Epithelial cell of esophagus (primary cell): ENCODE data around the gene ANKDD1A.

Source experiments
- DNase-seq: peaks from one replicate; pipeline ENCODE4 v3.0.0; 2010; ENCODE audit warnings: low read depth
- H3K4me3 ChIP-seq: 2 replicates; pipeline ENCODE4 v1.5.1; 2011; ENCODE audit warnings: mild to moderate bottlenecking, low read length, control low read depth
- CTCF ChIP-seq: IDR thresholded peaks from 2 replicates; pipeline ENCODE4 v1.5.1; 2011; ENCODE audit warnings: low read depth, mild to moderate bottlenecking, low read length, control low read depth, inconsistent platforms; ENCODE audit not compliant: insufficient read depth; ENCODE audit errors: missing control alignments

ANKDD1A gene

DNA sequence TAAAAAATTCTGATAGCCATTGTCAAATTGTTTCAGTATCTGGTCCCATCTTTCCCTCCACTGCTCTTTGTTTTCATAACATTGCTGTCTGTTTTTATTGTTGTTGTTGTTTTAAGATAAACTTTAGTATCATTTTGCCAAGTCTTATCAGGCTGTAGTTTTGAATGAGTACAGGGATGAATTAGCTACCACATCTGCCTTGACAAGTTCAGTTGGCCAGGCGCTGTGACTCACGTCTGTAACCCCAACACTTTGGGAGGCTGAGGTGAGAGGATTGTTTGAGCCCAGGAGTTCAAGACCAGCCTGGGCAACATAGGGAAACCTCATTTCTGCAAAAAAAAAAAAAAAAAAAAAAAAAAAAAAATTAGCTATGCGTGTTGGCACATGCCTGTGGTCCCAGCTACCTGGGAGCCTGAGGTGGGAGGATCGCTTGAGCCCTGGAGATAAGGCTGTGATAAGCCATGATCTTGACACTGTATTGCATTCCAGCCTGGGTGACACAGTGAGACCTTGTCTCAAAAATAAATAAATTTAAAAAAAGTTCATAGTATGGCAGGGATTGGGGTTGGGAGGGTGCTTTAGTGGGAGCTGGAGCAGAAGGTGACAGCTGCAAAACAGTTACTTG, 8.3 kb upstream of the ANKDD1A start:
- no peak overlapping the region for H3K4me3 ChIP-seq
- TF ChIP-seq CTCF, result no peak
- DNase-seq, result no peak

DNA sequence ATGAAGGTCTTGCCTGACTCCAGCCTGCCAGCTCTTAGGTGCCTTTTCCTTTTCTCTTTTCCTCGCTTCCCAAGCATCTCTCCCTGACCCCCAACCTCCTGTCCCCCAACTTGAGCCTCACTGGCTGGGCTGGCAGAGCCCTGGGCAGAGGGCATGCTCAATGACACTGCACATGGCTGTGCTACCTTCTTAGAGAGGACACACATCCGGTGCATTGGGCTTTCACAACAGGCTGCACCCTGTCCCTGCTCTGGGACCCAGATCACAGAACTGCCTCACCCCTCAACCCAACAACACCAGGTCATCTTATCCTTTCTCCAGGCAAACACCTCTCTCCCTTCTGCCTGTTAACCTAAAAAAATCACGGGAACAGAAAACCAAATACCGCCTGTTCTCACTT, 7.5 kb upstream of the ANKDD1A start:
- TF ChIP-seq CTCF, result no peak
- no peak overlapping the region for H3K4me3 ChIP-seq
- no peak for DNase-seq

DNA sequence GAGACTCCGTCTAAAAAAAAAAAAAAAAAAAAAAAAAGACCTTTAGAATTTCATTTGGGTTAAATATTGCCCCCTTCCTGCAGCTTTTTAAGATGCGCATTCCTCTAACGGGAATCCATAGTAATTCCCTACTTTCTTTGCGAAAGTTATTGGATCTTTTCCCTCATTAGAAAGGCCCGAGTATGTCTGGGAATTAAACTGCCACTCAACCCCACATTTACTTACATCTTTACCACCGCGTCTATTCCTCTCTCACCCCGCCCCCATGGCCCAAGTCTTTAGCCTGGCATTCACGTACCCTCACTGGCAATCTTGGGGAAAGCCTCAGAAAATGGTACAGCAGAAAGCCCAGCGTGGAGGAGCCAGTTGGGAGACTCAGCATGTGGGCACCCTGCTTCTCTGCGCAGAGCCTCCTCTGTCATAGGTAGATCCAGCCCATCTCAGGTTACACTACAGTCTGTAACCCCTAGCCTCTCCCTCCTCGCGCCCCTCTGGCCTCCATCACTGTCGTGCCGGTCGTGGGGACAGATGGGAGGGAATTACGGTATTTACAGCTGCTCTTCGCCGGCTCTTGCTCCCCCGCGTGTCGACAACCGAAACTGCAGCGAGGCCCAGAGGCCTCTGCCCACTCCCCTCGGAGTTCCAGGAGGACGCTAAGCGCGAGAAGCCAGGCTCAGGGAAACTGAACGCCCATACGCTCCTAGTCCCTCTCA, 6.4 kb upstream of the ANKDD1A start:
- peak; percentile 72 for TF ChIP-seq CTCF
- DNase-seq, result peak; percentile 63

DNA sequence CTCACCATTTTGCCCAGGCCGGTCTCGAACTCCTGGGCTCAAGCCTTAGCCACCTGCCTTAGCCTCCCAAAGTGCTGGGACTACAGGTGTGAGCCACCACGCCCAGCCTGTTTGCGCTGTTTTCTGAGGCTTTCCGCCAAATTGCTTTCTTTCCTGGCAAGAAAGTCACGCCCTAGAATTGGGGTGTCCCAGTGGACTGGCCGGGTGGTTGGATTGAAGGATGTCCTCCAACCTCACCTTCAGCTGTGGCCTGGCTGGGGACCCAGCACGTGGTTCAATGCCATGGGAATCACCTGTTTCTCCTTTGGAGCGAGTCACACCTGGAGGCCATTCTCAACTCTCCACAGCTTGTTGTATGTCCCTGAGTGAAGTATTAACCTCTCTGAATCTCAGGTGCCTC, 5.8 kb upstream of the ANKDD1A start:
- TF ChIP-seq CTCF, result no peak
- no peak overlapping the region for H3K4me3 ChIP-seq
- no peak for DNase-seq

More for the DNA sequence above, 6.4 kb upstream of the ANKDD1A start:
- H3K4me3 ChIP-seq, result no peak overlapping the region

DNA sequence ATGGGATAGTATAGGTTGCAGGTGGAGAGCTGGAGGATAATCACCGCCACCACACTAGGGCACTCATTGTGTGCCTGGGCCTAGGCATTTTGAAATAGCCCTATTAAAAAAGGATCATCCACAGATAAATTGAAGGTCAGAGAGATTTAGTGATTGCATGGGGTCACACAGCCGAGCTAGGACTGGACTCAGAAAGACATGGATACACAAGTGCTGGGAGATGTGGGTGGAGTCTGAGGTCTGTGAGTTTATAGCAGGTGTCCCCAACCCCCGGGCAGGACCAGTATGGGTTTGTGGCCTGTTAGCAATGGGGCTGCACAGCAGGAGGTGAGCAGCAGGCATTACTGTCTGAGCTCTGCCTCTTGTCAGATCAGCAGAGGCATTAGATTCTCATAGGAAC, 5.3 kb upstream of the ANKDD1A start:
- no peak overlapping the region for H3K4me3 ChIP-seq
- no peak for TF ChIP-seq CTCF
- no peak for DNase-seq

GRCh38 chr15:64907991-64908390, 3.7 kb upstream of the ANKDD1A start:
- TF ChIP-seq CTCF, result no peak
- no peak overlapping the region for H3K4me3 ChIP-seq
- DNase-seq, result no peak

GRCh38 chr15:64909546-64909945, 2.2 kb upstream of the ANKDD1A start:
- DNase-seq, result no peak
- no peak overlapping the region for H3K4me3 ChIP-seq
- no peak for TF ChIP-seq CTCF
